ENCODE data around the gene COPS6.

The COPS6 gene

GRCh38 chr7:100061518-100062193 lies 27.1 kb upstream of the COPS6 start:
- H3K36me3 ChIP-seq (replicated peaks; ENCODE audit: insufficient read depth, low read length): no peaks in the 10 kb centered on the region
- no peak overlapping the region for H2AFZ ChIP-seq (ENCODE audit: low read length)
- no peaks in the 10 kb centered on the region for H3K27me3 ChIP-seq (replicated peaks; ENCODE audit: insufficient read depth, low read length)
- H3K27ac ChIP-seq (ENCODE audit: low read length): no peak overlapping the region
- no peak overlapping the region for H3K4me3 ChIP-seq (ENCODE audit: low read length)
- TF ChIP-seq EZH2 (optimal IDR thresholded peaks at IDR 0.05; ENCODE audit: low read depth, low read length) (no peak), EZH2phosphoT487 (IDR thresholded peaks at IDR 0.05; ENCODE audit: low read length) (no peak), CTCF (IDR thresholded peaks at IDR 0.05; ENCODE audit: low read length) (no peak)
- no peaks in the 10 kb centered on the region for H3K9me3 ChIP-seq (replicated peaks; ENCODE audit: insufficient read depth, low read length)
- H3K4me2 ChIP-seq (ENCODE audit: low read depth, low read length): no peak overlapping the region
- DNase-seq: no peak
- H3K79me2 ChIP-seq (ENCODE audit: low read length): no peaks in the 10 kb centered on the region
- no peaks in the 10 kb centered on the region for H3K9me2 ChIP-seq (replicated peaks; ENCODE audit: insufficient read depth, low read length)
- no peaks in the 10 kb centered on the region for H3K4me1 ChIP-seq (ENCODE audit: low read length)
- no peaks in the 10 kb centered on the region for H4K20me1 ChIP-seq (ENCODE audit: insufficient read depth, low read length)
- H3K9ac ChIP-seq (ENCODE audit: low read length): no peak overlapping the region
- H3F3A ChIP-seq (ENCODE audit: insufficient read depth, low read length): no peaks in the 10 kb centered on the region

GRCh38 chr7:100063376-100063775 lies 25.4 kb upstream of the COPS6 start:
- Histone ChIP-seq H3K27ac (ENCODE audit: low read length) (no peak overlapping the region), H3K36me3 (replicated peaks; ENCODE audit: insufficient read depth, low read length) (no peaks in the 10 kb centered on the region)

GRCh38 chr7:100064162-100064561 lies 24.6 kb upstream of the COPS6 start:
- no peak for DNase-seq
- H3K27me3 ChIP-seq (replicated peaks; ENCODE audit: insufficient read depth, low read length): no peaks in the 10 kb centered on the region
- no peak overlapping the region for H3K4me3 ChIP-seq (ENCODE audit: low read length)
- no peaks in the 10 kb centered on the region for H3K9me2 ChIP-seq (replicated peaks; ENCODE audit: insufficient read depth, low read length)
- H3K9ac ChIP-seq (ENCODE audit: low read length): no peak overlapping the region
- TF ChIP-seq CTCF (IDR thresholded peaks at IDR 0.05; ENCODE audit: low read length) (no peak), EZH2 (optimal IDR thresholded peaks at IDR 0.05; ENCODE audit: low read depth, low read length) (no peak), EZH2phosphoT487 (IDR thresholded peaks at IDR 0.05; ENCODE audit: low read length) (no peak)
- H3K4me1 ChIP-seq (ENCODE audit: low read length): no peaks in the 10 kb centered on the region
- no peak overlapping the region for H3K27ac ChIP-seq (ENCODE audit: low read length)
- H3K79me2 ChIP-seq (ENCODE audit: low read length): no peaks in the 10 kb centered on the region
- no peak overlapping the region for H2AFZ ChIP-seq (ENCODE audit: low read length)
- no peaks in the 10 kb centered on the region for H3K9me3 ChIP-seq (replicated peaks; ENCODE audit: insufficient read depth, low read length)
- H3K36me3 ChIP-seq (replicated peaks; ENCODE audit: insufficient read depth, low read length): no peaks in the 10 kb centered on the region
- H4K20me1 ChIP-seq (ENCODE audit: insufficient read depth, low read length): no peaks in the 10 kb centered on the region
- H3K4me2 ChIP-seq (ENCODE audit: low read depth, low read length): no peak overlapping the region
- H3F3A ChIP-seq (ENCODE audit: insufficient read depth, low read length): no peaks in the 10 kb centered on the region

More at GRCh38 chr7:100063376-100063775, 25.4 kb upstream of the COPS6 start:
- Histone ChIP-seq H3K9me3 (replicated peaks; ENCODE audit: insufficient read depth, low read length) (no peaks in the 10 kb centered on the region), H3K27me3 (replicated peaks; ENCODE audit: insufficient read depth, low read length) (no peaks in the 10 kb centered on the region), H4K20me1 (ENCODE audit: insufficient read depth, low read length) (no peaks in the 10 kb centered on the region), H3F3A (ENCODE audit: insufficient read depth, low read length) (no peaks in the 10 kb centered on the region), H3K4me1 (ENCODE audit: low read length) (no peaks in the 10 kb centered on the region), H3K9me2 (replicated peaks; ENCODE audit: insufficient read depth, low read length) (no peaks in the 10 kb centered on the region), H3K79me2 (ENCODE audit: low read length) (no peaks in the 10 kb centered on the region), H2AFZ (ENCODE audit: low read length) (no peak overlapping the region), H3K4me3 (ENCODE audit: low read length) (no peak overlapping the region), H3K4me2 (ENCODE audit: low read depth, low read length) (no peak overlapping the region), H3K9ac (ENCODE audit: low read length) (no peak overlapping the region)
- DNase-seq: no peak
- TF ChIP-seq EZH2 (optimal IDR thresholded peaks at IDR 0.05; ENCODE audit: low read depth, low read length): no peak
- TF ChIP-seq CTCF (IDR thresholded peaks at IDR 0.05; ENCODE audit: low read length): no peak
- no peak for TF ChIP-seq EZH2phosphoT487 (IDR thresholded peaks at IDR 0.05; ENCODE audit: low read length)

All from MM.1S (cell line).